ENCODE data around the gene OBSCN.

GRCh38 chr1:228362884-228363450, 155.1 kb downstream of the OBSCN start:
- TF ChIP-seq, protein P1, sequence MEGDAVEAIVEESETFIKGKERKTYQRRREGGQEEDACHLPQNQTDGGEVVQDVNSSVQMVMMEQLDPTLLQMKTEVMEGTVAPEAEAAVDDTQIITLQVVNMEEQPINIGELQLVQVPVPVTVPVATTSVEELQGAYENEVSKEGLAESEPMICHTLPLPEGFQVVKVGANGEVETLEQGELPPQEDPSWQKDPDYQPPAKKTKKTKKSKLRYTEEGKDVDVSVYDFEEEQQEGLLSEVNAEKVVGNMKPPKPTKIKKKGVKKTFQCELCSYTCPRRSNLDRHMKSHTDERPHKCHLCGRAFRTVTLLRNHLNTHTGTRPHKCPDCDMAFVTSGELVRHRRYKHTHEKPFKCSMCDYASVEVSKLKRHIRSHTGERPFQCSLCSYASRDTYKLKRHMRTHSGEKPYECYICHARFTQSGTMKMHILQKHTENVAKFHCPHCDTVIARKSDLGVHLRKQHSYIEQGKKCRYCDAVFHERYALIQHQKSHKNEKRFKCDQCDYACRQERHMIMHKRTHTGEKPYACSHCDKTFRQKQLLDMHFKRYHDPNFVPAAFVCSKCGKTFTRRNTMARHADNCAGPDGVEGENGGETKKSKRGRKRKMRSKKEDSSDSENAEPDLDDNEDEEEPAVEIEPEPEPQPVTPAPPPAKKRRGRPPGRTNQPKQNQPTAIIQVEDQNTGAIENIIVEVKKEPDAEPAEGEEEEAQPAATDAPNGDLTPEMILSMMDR (IDR thresholded peaks at IDR 0.05): no peak
- TF ChIP-seq POLR2A (IDR thresholded peaks at IDR 0.05): no peak

Data from adrenal gland (tissue), 5 donors.